OCI-LY1 (cell line): ENCODE results near the gene ARHGEF17.

Experiments used
- H2AFZ ChIP-seq: fragments of 200-600 bp; sonication (generic), shearing (Covaris generic); 2 replicates; pipeline ENCODE4 v1.6.0; 2014; ENCODE audit warnings: antibody characterized with exemption, mild to moderate bottlenecking, low read length
- H3F3A ChIP-seq: fragments of 200-600 bp; sonication (generic), shearing (Covaris generic); 2 replicates; pipeline ENCODE4 v1.6.0; 2014; ENCODE audit warnings: mild to moderate bottlenecking, antibody characterized with exemption, low read length, moderate library complexity; ENCODE audit not compliant: insufficient read depth
- H3K27ac ChIP-seq: fragments of 200-600 bp; sonication (generic); 2 replicates; pipeline ENCODE4 v1.5.1; 2014; ENCODE audit warnings: low read length, mixed run types, mild to moderate bottlenecking, low read depth; ENCODE audit not compliant: poor library complexity, severe bottlenecking
- H3K27me3 ChIP-seq: fragments of 200-600 bp; sonication (generic); 2 replicates; pipeline ENCODE4 v1.6.0; 2014; ENCODE audit warnings: antibody characterized with exemption, mild to moderate bottlenecking, low read length, moderate library complexity; ENCODE audit not compliant: insufficient read depth
- H3K36me3 ChIP-seq: fragments of 200-600 bp; sonication (generic); 2 replicates; pipeline ENCODE4 v1.6.1; 2014; ENCODE audit warnings: mild to moderate bottlenecking, antibody characterized with exemption, low read length, moderate library complexity, mixed read lengths; ENCODE audit not compliant: insufficient read depth
- H3K4me1 ChIP-seq: fragments of 200-600 bp; sonication (generic); 2 replicates; pipeline ENCODE4 v1.5.1; 2014; ENCODE audit warnings: mild to moderate bottlenecking, low read length, moderate library complexity; ENCODE audit not compliant: insufficient read depth, severe bottlenecking
- H3K4me2 ChIP-seq: fragments of 200-600 bp; sonication (generic), shearing (Covaris generic); 2 replicates; pipeline ENCODE4 v1.6.1; 2014; ENCODE audit warnings: low read length
- H3K4me3 ChIP-seq: fragments of 200-600 bp; sonication (generic); 2 replicates; pipeline ENCODE4 v1.5.1; 2014; ENCODE audit warnings: low read length, low read depth, mild to moderate bottlenecking, mixed read lengths; ENCODE audit not compliant: poor library complexity, severe bottlenecking
- H3K79me2 ChIP-seq: fragments of 200-600 bp; shearing (Covaris generic); 2 replicates; pipeline ENCODE4 v1.6.1; 2016; ENCODE audit warnings: mixed run types, low read length, mixed read lengths; ENCODE audit not compliant: insufficient read depth
- H3K9ac ChIP-seq: fragments of 200-600 bp; sonication (generic), shearing (Covaris generic); 2 replicates; pipeline ENCODE4 v1.6.1; 2014; ENCODE audit warnings: mild to moderate bottlenecking, low read length, mixed read lengths
- H3K9me2 ChIP-seq: fragments of 200-600 bp; sonication (generic), shearing (Covaris generic); 2 replicates; pipeline ENCODE4 v1.6.1; 2014; ENCODE audit warnings: low read depth, mild to moderate bottlenecking, low read length, mixed read lengths
- H3K9me3 ChIP-seq: fragments of 200-600 bp; shearing (Covaris generic); 2 replicates; pipeline ENCODE4 v1.6.1; 2014; ENCODE audit warnings: low read length, mixed read lengths
- H4K20me1 ChIP-seq: fragments of 200-600 bp; sonication (generic), shearing (Covaris generic); 2 replicates; pipeline ENCODE4 v1.6.0; 2016; ENCODE audit warnings: mild to moderate bottlenecking, low read length; ENCODE audit not compliant: insufficient read depth
- EZH2 ChIP-seq: fragments of 200-600 bp; sonication (generic), shearing (Covaris generic); IDR thresholded peaks from 2 replicates; pipeline ENCODE4 v1.8.0; 2017; ENCODE audit warnings: borderline replicate concordance, mixed run types, mild to moderate bottlenecking, antibody characterized with exemption, low read length, moderate library complexity, mixed read lengths
- TF ChIP-seq, protein P1 (sequence below): fragments of 200-600 bp; sonication (generic), shearing (Covaris generic); IDR thresholded peaks from 2 replicates; pipeline ENCODE4 v1.5.1; 2017; ENCODE audit warnings: mild to moderate bottlenecking, antibody characterized with exemption, low read length, moderate library complexity, mixed read lengths

The ARHGEF17 gene

DNA sequence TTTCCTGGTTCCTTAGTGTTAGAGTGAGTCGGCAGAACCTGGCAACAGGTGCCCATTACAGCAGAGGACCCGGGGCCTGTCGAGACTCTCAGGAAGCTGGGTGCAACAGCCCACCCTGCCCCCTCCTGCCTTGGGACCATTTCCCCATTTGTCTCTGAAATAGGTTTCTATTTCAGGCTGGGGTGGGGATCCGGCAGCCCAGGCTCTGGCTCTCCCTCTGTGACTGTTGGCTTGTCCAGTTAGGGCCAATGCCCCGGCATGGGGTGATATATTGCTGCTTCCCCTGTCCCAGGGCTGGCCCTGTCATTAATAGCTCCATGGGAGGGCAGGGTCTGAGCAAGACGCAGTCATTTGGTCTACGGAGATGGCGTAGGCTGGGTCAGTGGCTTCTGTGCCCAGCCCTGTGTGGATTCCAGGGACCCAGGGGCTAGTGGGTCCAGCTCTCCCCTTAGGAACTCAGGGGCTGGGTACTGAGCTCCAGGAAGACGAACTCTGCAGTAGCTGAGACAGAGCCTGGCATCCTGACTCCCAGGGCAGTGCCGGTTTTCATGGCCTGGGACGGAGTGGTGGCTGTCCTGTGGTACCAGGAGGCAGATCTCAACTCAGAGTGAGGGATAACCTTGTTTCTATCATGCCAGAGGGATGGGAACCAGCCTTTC lies 33.2 kb upstream of the ARHGEF17 start:
- Histone ChIP-seq H3K27ac (no peak overlapping the region), H3K4me3 (no peak overlapping the region), H3K36me3 (no peaks in the 10 kb centered on the region), H3K9ac (no peak overlapping the region), H4K20me1 (no peaks in the 10 kb centered on the region), H3K79me2 (no peaks in the 10 kb centered on the region), H3K9me2 (no peaks in the 10 kb centered on the region), H2AFZ (no peak overlapping the region), H3K4me2 (no peak overlapping the region), H3K27me3 (no peaks in the 10 kb centered on the region; the same call in none of the 2 replicates), H3F3A (no peaks in the 10 kb centered on the region), H3K9me3 (no peaks in the 10 kb centered on the region), H3K4me1 (no peaks in the 10 kb centered on the region)
- no peak for TF ChIP-seq EZH2
- TF ChIP-seq, protein P1, sequence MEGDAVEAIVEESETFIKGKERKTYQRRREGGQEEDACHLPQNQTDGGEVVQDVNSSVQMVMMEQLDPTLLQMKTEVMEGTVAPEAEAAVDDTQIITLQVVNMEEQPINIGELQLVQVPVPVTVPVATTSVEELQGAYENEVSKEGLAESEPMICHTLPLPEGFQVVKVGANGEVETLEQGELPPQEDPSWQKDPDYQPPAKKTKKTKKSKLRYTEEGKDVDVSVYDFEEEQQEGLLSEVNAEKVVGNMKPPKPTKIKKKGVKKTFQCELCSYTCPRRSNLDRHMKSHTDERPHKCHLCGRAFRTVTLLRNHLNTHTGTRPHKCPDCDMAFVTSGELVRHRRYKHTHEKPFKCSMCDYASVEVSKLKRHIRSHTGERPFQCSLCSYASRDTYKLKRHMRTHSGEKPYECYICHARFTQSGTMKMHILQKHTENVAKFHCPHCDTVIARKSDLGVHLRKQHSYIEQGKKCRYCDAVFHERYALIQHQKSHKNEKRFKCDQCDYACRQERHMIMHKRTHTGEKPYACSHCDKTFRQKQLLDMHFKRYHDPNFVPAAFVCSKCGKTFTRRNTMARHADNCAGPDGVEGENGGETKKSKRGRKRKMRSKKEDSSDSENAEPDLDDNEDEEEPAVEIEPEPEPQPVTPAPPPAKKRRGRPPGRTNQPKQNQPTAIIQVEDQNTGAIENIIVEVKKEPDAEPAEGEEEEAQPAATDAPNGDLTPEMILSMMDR, result no peak

DNA sequence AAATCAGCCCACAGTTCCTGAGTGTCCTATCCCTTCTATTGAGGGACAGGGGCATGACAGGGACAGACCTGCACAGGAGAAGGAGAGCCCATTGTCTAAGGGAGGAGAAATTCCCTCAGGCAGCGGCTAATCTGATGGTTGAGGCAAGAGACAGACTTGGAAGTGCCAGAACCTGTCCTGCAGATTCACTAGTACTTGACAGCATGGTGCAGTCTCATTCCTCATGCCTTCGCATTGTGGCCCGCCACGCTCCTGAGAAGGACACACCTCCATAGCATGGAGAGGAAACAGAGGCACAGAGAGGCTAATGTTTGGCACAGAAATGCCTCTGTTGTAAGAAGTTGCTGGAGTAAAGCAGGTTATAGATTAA lies 32.7 kb upstream of the ARHGEF17 start:
- Histone ChIP-seq H3K9me3 (no peaks in the 10 kb centered on the region), H3K27ac (no peak overlapping the region), H3K4me2 (no peak overlapping the region), H3K4me3 (no peak overlapping the region), H3F3A (no peaks in the 10 kb centered on the region), H3K4me1 (no peaks in the 10 kb centered on the region), H3K9ac (no peak overlapping the region), H3K79me2 (no peaks in the 10 kb centered on the region), H4K20me1 (no peaks in the 10 kb centered on the region), H3K36me3 (no peaks in the 10 kb centered on the region), H3K27me3 (no peaks in the 10 kb centered on the region; the same call in none of the 2 replicates), H2AFZ (no peak overlapping the region), H3K9me2 (no peaks in the 10 kb centered on the region)
- no peak for TF ChIP-seq EZH2
- TF ChIP-seq, protein P1, result no peak

DNA sequence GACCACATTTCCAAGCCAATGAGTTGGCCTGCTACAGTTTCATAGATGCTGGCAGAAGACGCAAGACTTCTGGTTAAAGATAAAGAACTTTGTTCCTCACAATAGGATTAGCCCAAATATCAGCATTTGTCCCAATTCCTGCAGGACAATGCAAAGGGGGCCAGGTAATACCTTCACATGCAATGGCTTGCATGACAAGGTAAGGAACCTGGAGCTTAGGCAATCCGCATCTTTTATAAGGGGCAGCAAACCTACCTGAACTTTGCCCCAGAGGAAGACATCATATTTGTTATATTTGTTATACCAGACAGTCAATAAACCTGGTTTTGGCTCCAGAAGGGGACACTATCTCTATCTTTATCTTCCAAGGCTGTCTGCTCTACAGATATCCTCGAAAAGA lies 30.6 kb upstream of the ARHGEF17 start:
- H3K79me2 ChIP-seq, result no peaks in the 10 kb centered on the region
- no peaks in the 10 kb centered on the region for H3K36me3 ChIP-seq
- H3K9ac ChIP-seq, result no peak overlapping the region
- TF ChIP-seq EZH2, result no peak
- TF ChIP-seq, protein P1, result no peak
- H3K27me3 ChIP-seq, result no peaks in the 10 kb centered on the region; the same call in 1 of the 2 replicates
- H3K4me2 ChIP-seq, result no peak overlapping the region
- H3K4me1 ChIP-seq, result no peaks in the 10 kb centered on the region
- no peak overlapping the region for H3K27ac ChIP-seq
- no peaks in the 10 kb centered on the region for H3K9me3 ChIP-seq
- no peak overlapping the region for H2AFZ ChIP-seq
- no peaks in the 10 kb centered on the region for H3F3A ChIP-seq
- H3K4me3 ChIP-seq, result no peak overlapping the region
- no peaks in the 10 kb centered on the region for H3K9me2 ChIP-seq
- no peaks in the 10 kb centered on the region for H4K20me1 ChIP-seq
